Gastroesophageal sphincter (tissue), 4 donors: ENCODE data around the gene RASSF1. TPM values are rescaled to one million over a fixed set of nuclear protein-coding genes. Genes with fewer than 3 reads are reported as not detected.
A peak's percentile ranks its signal among the peaks of the same experiment; 100 is the strongest.
"Not testable (repeated sequence)": the region's sequence is repeated elsewhere in the genome, so short reads cannot be mapped to it uniquely, and the experiment has no call there.

Source experiments
- ATAC-seq: fragments of 150-250 bp; one replicate; pipeline ENCODE4 v1.9.1; 2016; ENCODE audit warnings: mild to moderate bottlenecking, moderate library complexity
- H3K27ac ChIP-seq, 4 donors: fragments of 200-600 bp; sonication (generic) in 3 of 4; 1 replicate in 3 of 4; 2 replicates in 1 of 4; pipeline ENCODE4 v1.5.1; 2016 to 2019
- H3K27me3 ChIP-seq: fragments of 200-600 bp; sonication (generic); one replicate; pipeline ENCODE4 v1.5.1; 2019
- H3K36me3 ChIP-seq, 2 donors: fragments of 200-600 bp; sonication (generic); one replicate each; pipeline ENCODE4 v1.5.1; 2019; ENCODE audit warnings: control low read depth in 1 of 2
- H3K4me1 ChIP-seq, 3 donors: fragments of 200-600 bp; sonication (generic); 1 replicate in 2 of 3; 2 replicates in 1 of 3; pipeline ENCODE4 v1.5.1; 2016 to 2019; ENCODE audit warnings: control low read depth in 2 of 3
- H3K4me3 ChIP-seq, 2 donors: fragments of 200-600 bp; sonication (generic); one replicate each; pipeline ENCODE4 v1.5.1; 2019; ENCODE audit warnings: mild to moderate bottlenecking in 1 of 2, moderate library complexity in 1 of 2
- H3K9me3 ChIP-seq, 3 donors: fragments of 200-600 bp; sonication (generic); one replicate each; pipeline ENCODE4 v1.5.1; 2017 to 2019; ENCODE audit warnings: control low read depth in 2 of 3
- CTCF ChIP-seq, 4 experiments: fragments of 200-600 bp in 2 of 4; fragments of 450-650 bp in 2 of 4; sonication (generic) in 1 of 4; IDR thresholded peaks; one replicate each; pipeline ENCODE4 v1.5.1; 2017 to 2019; ENCODE audit warnings: antibody characterized with exemption in 4 of 4, mild to moderate bottlenecking in 2 of 4, moderate library complexity in 2 of 4
- EP300 ChIP-seq: sonication (generic); formaldehyde crosslinking; IDR thresholded peaks from one replicate; pipeline ENCODE4 v1.6.1; 2017; ENCODE audit warnings: antibody characterized with exemption, mild to moderate bottlenecking
- POLR2A ChIP-seq, 2 donors: fragments of 450-650 bp; IDR thresholded peaks; one replicate each; pipeline ENCODE4 v1.6.1; 2017; ENCODE audit warnings: antibody characterized with exemption in 2 of 2, mild to moderate bottlenecking in 2 of 2, moderate library complexity in 1 of 2
- POLR2AphosphoS5 ChIP-seq: sonication (generic); formaldehyde crosslinking; IDR thresholded peaks from one replicate; pipeline ENCODE4 v1.6.1; 2017; ENCODE audit warnings: antibody characterized with exemption
- WGBS, 2 donors: methylation state at CpG; one replicate each; pipeline ENCODE4 v1.1.5; 2018; ENCODE audit warnings: low coverage in 1 of 2; 5-methylcytosine and 5-hydroxymethylcytosine counted together
- total RNA-seq, 4 donors: library from RNA; depleted of rRNA; stranded (reverse); fragments of >200 nt; gene quantifications; one replicate each; pipeline ENCODE4 v1.1.0, GENCODE V29; 2016

RASSF1 gene
- total RNA-seq, 4 donors from 2014 or later, result 24.5 to 40.3 (median 26.9) TPM

GRCh38 chr3:50317300-50317699 is 23.3 kb downstream of the RASSF1 start:
- ATAC-seq, result no peak
- TF ChIP-seq EP300, result no peak
- no peak for TF ChIP-seq CTCF (IDR thresholded peaks at IDR 0.05)
- no peak for TF ChIP-seq POLR2A (IDR thresholded peaks at IDR 0.05)
- TF ChIP-seq POLR2AphosphoS5, result no peak
- no peaks in the 10 kb centered on the region for H3K9me3 ChIP-seq
- peak overlapping the region in 3 of 4 donors; percentile 7 to 24 (median 14) for H3K27ac ChIP-seq
- H3K36me3 ChIP-seq, result peaks cover 0 to 54% of the 10 kb centered on the region in 2 donors
- no CpG with 5 or more reads among the region's 6 CpGs for WGBS, 2 donors
- H3K27me3 ChIP-seq, result no peaks in the 10 kb centered on the region
- H3K4me3 ChIP-seq, result peak overlapping the region in 1 of 2 donors; percentile 89
- peaks cover 0 to 53% (median 34%) of the 10 kb centered on the region in 3 donors for H3K4me1 ChIP-seq

- no peak for TF ChIP-seq POLR2AphosphoS5
- TF ChIP-seq POLR2A (IDR thresholded peaks at IDR 0.05), result no peak
- no peak for TF ChIP-seq EP300
- no peak for TF ChIP-seq CTCF (IDR thresholded peaks at IDR 0.05)
- peaks cover 0 to 48% (median 29%) of the 10 kb centered on the region in 3 donors for H3K4me1 ChIP-seq
- H3K36me3 ChIP-seq, result peaks cover 0 to 54% of the 10 kb centered on the region in 2 donors
- H3K4me3 ChIP-seq, result no peak overlapping the region
- no peaks in the 10 kb centered on the region for H3K9me3 ChIP-seq
- H3K27me3 ChIP-seq, result no peaks in the 10 kb centered on the region
- 59 to 60% methylated on average over 2 of the region's 9 CpGs for WGBS, 2 donors
- ATAC-seq, result no peak
- H3K27ac ChIP-seq, result peak overlapping the region in 3 of 4 donors; percentile 7 to 24 (median 14)
Observed at GRCh38 chr3:50316657-50317242, 23.9 kb downstream of the RASSF1 start.

- no peak for TF ChIP-seq EP300
- no peak for TF ChIP-seq POLR2AphosphoS5
- TF ChIP-seq CTCF (IDR thresholded peaks at IDR 0.05), result no peak
- no peak for TF ChIP-seq POLR2A (IDR thresholded peaks at IDR 0.05)
- no peaks in the 10 kb centered on the region for H3K27me3 ChIP-seq
- 96% methylated on average over 4 of the region's 4 CpGs; no CpG with 5 or more reads in 1 of the 2 donors for WGBS, 2 donors
- H3K4me1 ChIP-seq, result peaks cover 0 to 35% (median 19%) of the 10 kb centered on the region in 3 donors
- peak; percentile 20 for ATAC-seq
- peak overlapping the region in 2 of 4 donors; percentile 11 to 35 for H3K27ac ChIP-seq
- H3K36me3 ChIP-seq, result peaks cover 0 to 53% of the 10 kb centered on the region in 2 donors
- no peaks in the 10 kb centered on the region for H3K9me3 ChIP-seq
- H3K4me3 ChIP-seq, result no peak overlapping the region
Observed at GRCh38 chr3:50314816-50315215, 25.8 kb downstream of the RASSF1 start.

- 83 to 88% methylated on average over 1 to 2 of the region's 3 CpGs for WGBS, 2 donors
- Histone ChIP-seq H3K27me3 (no peaks in the 10 kb centered on the region), H3K27ac (peak overlapping the region in 2 of 4 donors; percentile 11 to 35), H3K9me3 (no peaks in the 10 kb centered on the region), H3K4me3 (no peak overlapping the region), H3K36me3 (peaks cover 0 to 53% of the 10 kb centered on the region in 2 donors), H3K4me1 (peaks cover 0 to 31% (median 15%) of the 10 kb centered on the region in 3 donors)
- TF ChIP-seq CTCF (IDR thresholded peaks at IDR 0.05) (no peak), EP300 (no peak), POLR2A (IDR thresholded peaks at IDR 0.05) (no peak)
- ATAC-seq, result no peak
Observed at GRCh38 chr3:50314342-50314741, 26.3 kb downstream of the RASSF1 start.

GRCh38 chr3:50312041-50312440 is 28.6 kb downstream of the RASSF1 start:
- no CpG with 5 or more reads among the region's 32 CpGs for WGBS, 2 donors
- H3K27me3 ChIP-seq, H3K27ac ChIP-seq, ATAC-seq, H3K9me3 ChIP-seq, H3K4me1 ChIP-seq, H3K4me3 ChIP-seq: not testable (repeated sequence)
- H3K36me3 ChIP-seq, result peaks cover 0 to 30% of the 10 kb centered on the region in 2 donors
